SK-MEL-5 (cell line): ENCODE results near the gene GNGT2. TPM values are rescaled to one million over a fixed set of nuclear protein-coding genes. Genes with fewer than 3 reads are reported as not detected.

Experiments used
- DNase-seq: peaks from one replicate; pipeline ENCODE4 v3.0.0-alpha.2; 2016; ENCODE audit warnings: low read depth, low spot score
- in situ Hi-C: cut with HindIII; loops from 2 replicates; pipeline ENCODE4 v1.10.0; 2016; ENCODE audit warnings: low sequenced_read_pairs, high pct_unique_total_duplicates, low pct_unique_long_range_greater_than_20kb
- total RNA-seq: library from RNA; depleted of rRNA; stranded (reverse); fragments of >200 nt; shearing (Covaris generic); gene quantifications from 2 replicates; pipeline ENCODE4 v1.2.3, GENCODE V29; 2014

GNGT2 gene
- total RNA-seq, 1 experiment from 2014 or later = not detected

- peak; percentile 80 for DNase-seq
- in situ Hi-C loops = no loop called here
Measured at GRCh38 chr17:49230636-49231562, 20.5 kb upstream of the GNGT2 start, which contains the start of gene PHOSPHO1. Gene PHOSPHO1, minus strand, starts transcription at chr17:49230787. Its CDS starts 4,096 bp downstream, at chr17:49226691.

GRCh38 chr17:49229805-49230600 is 19.6 kb upstream of the GNGT2 start:
- in situ Hi-C loops = no loop called here
- no peak for DNase-seq

GRCh38 chr17:49229076-49229804 is 18.9 kb upstream of the GNGT2 start:
- in situ Hi-C loops = no loop called here
- no peak for DNase-seq

- DNase-seq = peak; percentile 78
- in situ Hi-C loops = no loop called here
Measured at GRCh38 chr17:49227436-49228261, 17.3 kb upstream of the GNGT2 start.

GRCh38 chr17:49226771-49227435 is 16.5 kb upstream of the GNGT2 start:
- in situ Hi-C loops = no loop called here
- no peak for DNase-seq

DNA sequence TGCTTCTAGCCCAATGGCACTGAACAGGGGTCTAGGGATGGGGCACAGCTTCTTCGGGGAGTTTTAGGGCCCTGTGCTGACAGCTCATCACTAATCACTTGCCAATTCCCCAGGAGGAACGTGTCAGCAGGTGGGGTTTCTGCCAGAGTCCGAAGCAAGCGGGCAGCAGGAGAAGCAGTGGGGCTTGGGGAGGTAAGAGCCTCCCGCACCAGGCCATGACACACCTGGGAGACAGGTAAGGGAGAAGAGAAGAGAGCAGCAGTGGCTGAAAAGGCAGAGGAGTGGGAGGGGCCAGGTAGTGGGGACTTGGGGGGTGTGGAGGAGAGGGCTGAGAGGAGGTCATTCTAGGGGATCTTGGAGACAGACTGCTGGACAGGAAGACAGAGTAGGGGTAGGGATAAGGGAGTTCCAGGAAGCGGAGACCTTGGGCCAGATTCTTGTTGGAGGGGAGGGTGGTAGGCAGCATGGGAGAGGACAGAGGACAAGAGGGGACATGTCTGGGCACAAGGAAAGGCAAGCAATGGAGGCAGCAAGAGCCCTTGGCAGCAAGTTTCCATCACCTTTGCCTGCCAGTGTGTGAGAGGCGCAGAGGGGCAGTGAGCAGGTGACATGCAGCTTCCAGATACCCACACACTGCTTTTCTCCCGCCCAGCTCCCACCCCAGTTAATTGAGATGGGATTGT is 15.3 kb upstream of the GNGT2 start:
- DNase-seq = no peak
- in situ Hi-C loops = no loop called here

- DNase-seq = no peak
- in situ Hi-C loops = no loop called here
Measured at GRCh38 chr17:49224997-49225337, 14.6 kb upstream of the GNGT2 start.

GRCh38 chr17:49224198-49224996 is 14.0 kb upstream of the GNGT2 start:
- in situ Hi-C loops = no loop called here

GRCh38 chr17:49223517-49224197 is 13.3 kb upstream of the GNGT2 start:
- peak; percentile 58 for DNase-seq
- in situ Hi-C loops = no loop called here

More at GRCh38 chr17:49224198-49224996, 14.0 kb upstream of the GNGT2 start:
- DNase-seq = no peak

DNA sequence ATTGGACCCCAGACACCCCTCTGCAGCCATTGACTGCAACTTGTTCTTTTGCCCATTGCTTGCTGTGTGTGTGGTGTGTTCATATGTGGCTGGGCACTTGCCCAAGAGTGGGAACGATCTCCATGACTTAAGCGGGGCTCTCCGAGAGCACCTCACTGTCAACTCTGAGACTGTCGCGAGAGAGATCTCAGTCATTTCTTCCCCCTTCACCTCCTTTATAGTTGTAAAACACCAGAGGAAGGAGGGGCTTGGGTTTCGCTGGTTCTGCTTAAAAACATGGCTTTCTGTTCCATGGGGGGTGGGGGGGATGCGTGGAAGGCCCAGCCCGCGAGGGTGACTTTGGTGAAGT is 12.8 kb upstream of the GNGT2 start:
- in situ Hi-C loops = no loop called here

DNA sequence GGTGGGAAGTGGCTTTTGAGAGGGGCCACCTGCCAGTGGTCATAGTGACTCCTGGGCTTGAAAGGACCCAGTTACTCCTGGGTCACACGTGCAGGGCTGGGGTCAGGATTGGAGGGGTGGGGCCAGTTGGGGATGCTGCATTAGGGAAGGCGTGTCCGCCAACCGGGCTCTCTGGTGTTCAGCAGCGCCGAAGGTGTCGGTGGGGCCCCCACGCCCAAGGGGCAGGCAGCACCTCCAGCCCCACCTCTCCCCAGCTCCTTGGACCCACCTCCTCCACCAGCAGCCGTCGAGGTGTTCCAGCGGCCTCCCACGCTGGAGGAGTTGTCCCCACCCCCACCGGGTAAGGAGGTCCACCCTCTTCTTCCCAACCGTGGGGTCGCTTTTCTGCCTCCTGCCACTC is 9.6 kb upstream of the GNGT2 start:
- in situ Hi-C loops = no loop called here
- DNase-seq = no peak

More for the DNA sequence above, 12.8 kb upstream of the GNGT2 start:
- DNase-seq = no peak

- DNase-seq = peak; percentile 13
- in situ Hi-C loops = no loop called here
Measured at GRCh38 chr17:49218941-49219913, 8.9 kb upstream of the GNGT2 start.

DNA sequence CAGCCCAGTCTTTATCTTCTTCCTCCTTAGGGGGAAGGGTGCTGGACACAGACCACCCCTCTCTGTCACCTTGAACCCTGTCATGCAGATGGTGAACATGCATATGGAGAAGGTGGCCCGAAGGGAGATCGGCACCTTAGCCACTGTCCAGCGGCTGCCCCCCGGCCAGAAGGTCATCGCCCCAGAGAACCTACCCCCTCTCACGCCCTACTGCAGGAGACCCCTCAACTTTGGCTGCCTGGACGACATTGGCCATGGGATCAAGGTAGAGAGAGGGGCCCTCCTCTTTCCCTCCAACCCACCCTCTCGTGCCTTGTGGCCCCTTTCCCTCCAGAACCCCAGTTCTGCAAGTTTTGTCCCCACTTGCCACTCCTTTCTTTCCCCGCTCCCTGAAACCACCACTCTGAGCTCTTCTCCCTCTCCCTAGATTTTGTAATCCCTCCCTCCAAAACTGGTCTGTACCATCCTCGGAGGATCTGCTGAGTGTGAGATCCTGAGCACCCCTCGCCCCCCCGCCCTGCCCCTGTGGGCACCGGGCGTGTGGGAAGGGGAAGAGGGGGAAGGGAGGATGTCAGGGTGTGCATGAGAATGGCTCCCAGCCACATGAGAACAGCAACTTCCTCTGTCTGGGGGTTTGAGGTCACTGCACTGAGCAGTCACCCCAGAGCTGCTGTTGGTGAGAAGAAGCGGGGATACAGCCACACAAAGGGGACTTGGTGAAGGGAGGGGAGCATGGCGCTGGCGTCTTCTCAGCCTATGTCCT is 7.5 kb upstream of the GNGT2 start:
- in situ Hi-C loops = no loop called here
- DNase-seq = no peak
